HUES64 (cell line): ENCODE results near the gene PCDHA12.

Experiments used
- H3K27ac ChIP-seq: 2 replicates; pipeline ENCODE4 v1.7.0; 2013; ENCODE audit warnings: low read depth, low read length, inconsistent platforms
- H3K27me3 ChIP-seq: 2 replicates; pipeline ENCODE4 v1.6.1; 2013; ENCODE audit warnings: mild to moderate bottlenecking, low read length; ENCODE audit not compliant: insufficient read depth
- H3K36me3 ChIP-seq: 2 replicates; pipeline ENCODE4 v1.6.1; 2013; ENCODE audit warnings: mild to moderate bottlenecking, low read length; ENCODE audit not compliant: insufficient read depth
- H3K4me1 ChIP-seq: 2 replicates; pipeline ENCODE4 v1.6.1; 2013; ENCODE audit warnings: mild to moderate bottlenecking, low read length, moderate library complexity; ENCODE audit not compliant: insufficient read depth
- H3K4me3 ChIP-seq: 2 replicates; pipeline ENCODE4 v1.5.1; 2013; ENCODE audit warnings: mild to moderate bottlenecking, low read length, moderate library complexity
- H3K9ac ChIP-seq: 2 replicates; pipeline ENCODE4 v1.6.1; 2013; ENCODE audit warnings: mild to moderate bottlenecking, low read depth, low read length
- H3K9me3 ChIP-seq: 2 replicates; pipeline ENCODE4 v1.6.1; 2013; ENCODE audit warnings: low read depth, low read length; ENCODE audit not compliant: insufficient read depth
- WGBS: fragments of 150-250, 120-280 bp; methylation state at CpG from one replicate; pipeline ENCODE4 v1.1.7; 2013; ENCODE audit warnings: missing lambda C conversion rate; 5-methylcytosine and 5-hydroxymethylcytosine counted together

The PCDHA12 gene

GRCh38 chr5:140925806-140926442 is 50.8 kb downstream of the PCDHA12 start, which contains the start of gene PCDHAC1:
PCDHAC1 (plus strand) TSS chr5:140926299; CDS start chr5:140926893, 594 bp downstream.
- Histone ChIP-seq H3K4me3 (peak within 1 kb of the TSS; percentile 89), H3K27ac (peak within 1 kb of the TSS; percentile 71; the same call in 1 of the 2 replicates), H3K9ac (peak within 1 kb of the TSS; percentile 71), H3K4me1 (peaks cover 9% of the 10 kb centered on the region; the same call in 1 of the 2 replicates), H3K36me3 (no peaks in the 10 kb centered on the region), H3K9me3 (no peaks in the 10 kb centered on the region), H3K27me3 (peaks cover 50% of the 10 kb centered on the region)
- 2% methylated on average over 40 of the region's 41 CpGs for WGBS

- Histone ChIP-seq H3K36me3 (no peaks in the 10 kb centered on the region), H3K9ac (peak overlapping the region; percentile 71), H3K4me3 (peak overlapping the region; percentile 89), H3K27me3 (peaks cover 50% of the 10 kb centered on the region), H3K4me1 (peaks cover 9% of the 10 kb centered on the region; the same call in 1 of the 2 replicates), H3K27ac (peak overlapping the region; percentile 71; the same call in 1 of the 2 replicates), H3K9me3 (no peaks in the 10 kb centered on the region)
- WGBS: 2% methylated on average over 74 of the region's 74 CpGs
Observed at GRCh38 chr5:140926443-140927227, 51.5 kb downstream of the PCDHA12 start.

- Histone ChIP-seq H3K4me3 (peak overlapping the region; percentile 89), H3K9ac (peak overlapping the region; percentile 59), H3K4me1 (peaks cover 9% of the 10 kb centered on the region; the same call in 1 of the 2 replicates), H3K27ac (no peak overlapping the region), H3K36me3 (no peaks in the 10 kb centered on the region), H3K27me3 (peaks cover 50% of the 10 kb centered on the region), H3K9me3 (no peaks in the 10 kb centered on the region)
- whole genome bisulfite sequencing: 44% methylated on average over 26 of the region's 26 CpGs
Observed at GRCh38 chr5:140927228-140927573, 52.1 kb downstream of the PCDHA12 start.
